Fibroblast of skin of abdomen (primary cell): Measurements from ENCODE around the gene GPR17.

Experiments used
- DNase-seq: peaks from one replicate; pipeline ENCODE4 v3.0.0-alpha.2; 2013

GPR17 gene

GRCh38 chr2:127614731-127615130, 31.2 kb upstream of the GPR17 start:
- DNase-seq = peak; percentile 34

- DNase-seq = peak; percentile 27
Measured at GRCh38 chr2:127615511-127616166, 30.3 kb upstream of the GPR17 start.

GRCh38 chr2:127618551-127619202, 27.3 kb upstream of the GPR17 start:
- DNase-seq = no peak

GRCh38 chr2:127619203-127619590, 26.8 kb upstream of the GPR17 start:
- no peak for DNase-seq

GRCh38 chr2:127619877-127620705, 25.9 kb upstream of the GPR17 start:
- no peak for DNase-seq

- no peak for DNase-seq
Measured at GRCh38 chr2:127620866-127621265, 25.1 kb upstream of the GPR17 start.

GRCh38 chr2:127621981-127622431, 23.9 kb upstream of the GPR17 start:
- DNase-seq = no peak

- no peak for DNase-seq
Measured at GRCh38 chr2:127622561-127623387, 23.2 kb upstream of the GPR17 start.

- DNase-seq = peak; percentile 63
Measured at GRCh38 chr2:127623388-127624319, 22.3 kb upstream of the GPR17 start.

- no peak for DNase-seq
Measured at GRCh38 chr2:127624320-127624755, 21.6 kb upstream of the GPR17 start.

- no peak for DNase-seq
Measured at GRCh38 chr2:127624756-127625571, 21.0 kb upstream of the GPR17 start.

GRCh38 chr2:127625572-127625951, 20.4 kb upstream of the GPR17 start:
- no peak for DNase-seq

- no peak for DNase-seq
Measured at GRCh38 chr2:127626175-127626574, 19.8 kb upstream of the GPR17 start.

- DNase-seq = no peak
Measured at GRCh38 chr2:127626917-127627739, 18.8 kb upstream of the GPR17 start.

GRCh38 chr2:127627740-127628571, 18.0 kb upstream of the GPR17 start:
- no peak for DNase-seq

GRCh38 chr2:127628767-127629614, 17.0 kb upstream of the GPR17 start:
- DNase-seq = no peak

- no peak for DNase-seq
Measured at GRCh38 chr2:127629637-127630036, 16.3 kb upstream of the GPR17 start.
